NCI-H774 (cell line): ENCODE results near the gene RNU4-1.
"Not testable (repeated sequence)": the region's sequence is repeated elsewhere in the genome, so short reads cannot be mapped to it uniquely, and the experiment has no call there.

Experiments used
- DNase-seq: peaks from one replicate; lab custom pipeline; 2025; lab: John Stamatoyannopoulos, UW

Gene RNU4-1

DNA sequence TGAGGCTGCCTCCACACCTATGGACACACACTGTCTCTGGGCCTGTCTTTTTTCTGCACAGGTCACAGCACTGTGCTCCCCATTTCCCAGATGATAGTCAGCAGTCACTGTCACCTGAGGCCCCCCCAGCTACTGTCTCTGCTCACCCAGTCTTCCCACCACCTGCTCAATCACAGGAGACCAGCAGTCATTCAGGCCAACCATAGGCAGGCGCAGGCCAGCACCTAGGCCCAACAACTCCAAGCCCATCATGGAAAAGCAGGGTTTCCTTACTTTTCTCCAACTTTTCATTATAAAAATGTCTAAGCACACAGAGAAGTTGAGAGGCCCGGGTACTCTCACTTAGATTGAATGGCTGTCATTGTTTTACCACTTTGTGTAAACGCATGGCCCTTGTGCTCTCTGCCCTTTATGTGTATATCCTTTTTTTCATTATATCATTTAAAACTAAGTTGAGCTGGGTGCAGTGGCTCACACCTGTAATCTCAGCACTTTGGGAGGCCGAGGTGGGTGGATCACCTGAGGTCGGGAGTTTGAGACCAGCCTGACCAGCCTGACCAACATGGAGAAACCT is 34.6 kb downstream of the RNU4-1 start:
- no peak for DNase-seq

DNA sequence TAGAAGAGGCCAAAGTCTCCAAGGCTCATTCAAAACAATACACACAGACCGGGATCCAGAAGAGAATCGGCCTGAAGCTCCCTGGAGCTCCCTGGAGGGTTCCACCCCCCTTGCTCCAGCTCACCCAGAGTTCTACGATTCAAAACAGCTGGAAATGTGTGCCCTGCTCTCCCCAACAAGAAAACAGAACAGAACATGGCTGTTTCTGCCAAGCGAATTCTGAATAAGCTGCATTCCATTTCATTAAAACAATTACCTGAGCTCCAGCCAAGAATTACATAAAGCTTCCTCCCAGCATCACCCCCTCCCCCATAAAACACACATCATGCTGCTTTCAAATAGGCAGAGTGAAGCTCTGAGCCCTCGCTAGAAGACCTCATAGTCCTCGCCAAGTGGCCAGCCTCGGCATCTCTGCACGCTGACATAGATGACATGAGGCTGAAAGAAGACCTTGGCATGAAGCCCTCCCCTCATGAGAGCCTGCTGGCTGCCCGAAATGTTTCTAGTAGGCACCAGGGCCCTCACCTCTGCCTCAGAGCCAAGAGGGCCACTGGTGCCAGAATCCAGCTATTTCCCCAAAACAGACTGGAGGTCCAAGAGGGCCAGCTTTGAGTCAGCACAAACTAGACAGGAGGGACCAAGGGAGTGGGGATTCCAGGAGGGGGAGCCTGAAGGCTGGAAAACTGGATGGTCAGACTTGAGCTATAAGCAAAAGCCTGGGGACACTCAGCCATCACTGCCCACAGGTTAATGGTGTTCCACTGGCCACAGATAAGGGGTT is 35.8 kb downstream of the RNU4-1 start:
- no peak for DNase-seq

DNA sequence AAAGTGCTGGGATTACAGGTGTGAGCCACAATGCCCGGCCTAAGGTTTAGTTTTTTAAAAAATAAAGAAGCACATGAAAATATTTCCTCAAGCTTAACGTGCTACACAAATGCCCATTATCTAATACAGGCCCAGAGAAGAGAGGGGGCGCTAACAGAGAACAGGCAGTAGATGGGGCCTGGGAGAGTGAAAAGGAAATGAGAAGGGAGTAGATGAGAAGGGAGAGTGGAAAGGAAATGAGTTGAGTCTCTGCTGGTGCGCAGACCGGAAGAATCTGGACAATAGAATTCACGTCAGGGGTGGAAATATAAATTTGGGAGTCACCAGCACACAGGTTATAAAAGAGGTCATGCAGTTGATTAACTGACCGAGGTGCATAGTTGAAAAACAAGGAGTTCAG is 38.2 kb downstream of the RNU4-1 start:
- no peak for DNase-seq

DNA sequence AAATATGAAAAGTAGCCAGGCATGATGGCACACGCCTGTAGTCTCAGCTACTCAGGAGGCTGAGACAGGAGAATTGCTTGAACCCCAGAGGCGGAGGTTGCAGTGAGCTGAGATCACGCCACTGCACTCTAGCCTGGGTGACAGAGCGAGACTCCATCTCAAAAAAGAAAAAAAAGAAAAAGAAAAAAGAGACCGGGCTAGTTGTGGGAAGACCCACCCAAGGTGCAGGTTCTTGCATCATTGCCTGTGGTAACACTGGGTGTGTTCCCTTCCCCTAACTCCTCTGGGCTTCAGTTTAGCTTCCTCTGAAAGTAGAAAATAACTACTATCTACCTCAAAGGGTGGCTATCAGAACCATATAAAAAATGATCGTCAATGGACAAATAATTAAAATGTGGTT is 39.7 kb downstream of the RNU4-1 start:
- not testable (repeated sequence) for DNase-seq

DNA sequence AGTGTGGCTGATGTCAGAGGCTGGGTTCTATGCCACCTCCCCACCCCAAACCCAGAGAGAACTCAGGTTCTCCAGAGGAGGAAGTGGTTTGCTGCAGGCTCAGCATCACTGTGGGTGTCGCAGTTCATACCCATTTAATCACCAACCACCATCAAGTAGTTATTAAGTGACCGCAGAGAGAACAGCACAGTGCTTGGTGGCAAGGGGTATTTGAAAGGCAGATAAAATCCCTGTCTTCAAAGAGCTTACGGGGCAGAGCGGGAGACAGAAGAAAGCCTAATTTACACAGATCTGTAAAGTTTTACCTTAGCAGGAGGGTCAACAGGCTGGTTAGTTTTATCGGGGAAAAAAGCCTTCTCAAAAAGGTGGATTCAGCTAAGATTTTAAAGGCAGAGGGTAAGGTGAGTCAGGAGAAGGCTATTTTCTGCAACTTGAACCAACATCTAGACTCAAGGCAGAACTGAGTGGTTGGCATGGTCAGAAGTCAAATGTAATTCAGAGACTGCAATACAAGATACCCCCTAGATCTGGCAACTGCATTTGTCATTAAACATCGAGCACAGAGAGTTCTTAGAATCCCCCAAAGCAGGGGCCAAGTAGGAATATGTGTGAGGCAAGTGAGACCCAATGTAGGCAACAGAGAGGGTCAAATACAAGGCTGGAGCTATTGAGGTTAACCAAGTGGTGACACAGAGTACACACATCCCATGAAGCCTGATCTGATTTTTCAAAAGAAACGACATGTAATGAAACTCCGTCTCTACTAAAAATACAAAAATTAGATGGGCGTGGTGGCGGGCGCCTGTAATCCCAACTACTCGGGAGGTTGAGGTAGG is 40.7 kb downstream of the RNU4-1 start:
- DNase-seq = no peak

DNA sequence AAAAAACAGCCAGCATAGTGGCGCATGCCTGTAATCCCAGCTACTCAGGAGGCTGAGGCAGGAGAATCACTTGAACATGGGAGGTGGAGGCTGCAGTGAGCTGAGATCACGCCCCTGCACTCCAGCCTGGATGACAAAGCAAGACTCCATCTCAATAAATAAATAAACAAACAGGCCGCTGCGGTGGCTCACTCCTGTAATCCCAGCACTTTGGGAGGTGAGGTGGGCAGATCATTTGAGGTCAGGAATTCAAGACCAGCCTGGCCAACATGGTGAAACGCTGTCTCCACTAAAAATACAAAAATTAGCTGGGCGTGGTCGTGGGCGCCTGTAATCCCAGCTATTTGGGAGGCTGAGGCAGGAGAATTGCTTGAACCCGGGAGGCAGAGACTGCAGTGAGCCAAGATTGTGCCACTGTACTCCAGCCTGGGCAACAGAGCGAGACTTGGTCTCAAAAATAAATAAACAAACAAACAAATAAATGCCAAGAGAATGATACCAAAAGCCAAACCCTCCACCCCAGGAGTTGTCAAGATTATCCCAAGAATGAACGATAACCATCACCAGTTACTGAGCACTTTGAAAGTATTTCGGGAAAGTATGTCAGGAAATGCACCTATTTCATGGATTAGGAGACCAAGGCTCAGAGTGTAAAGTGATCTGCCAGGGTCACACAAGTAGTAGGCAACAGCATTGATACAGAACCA is 41.5 kb downstream of the RNU4-1 start:
- DNase-seq = not testable (repeated sequence)

DNA sequence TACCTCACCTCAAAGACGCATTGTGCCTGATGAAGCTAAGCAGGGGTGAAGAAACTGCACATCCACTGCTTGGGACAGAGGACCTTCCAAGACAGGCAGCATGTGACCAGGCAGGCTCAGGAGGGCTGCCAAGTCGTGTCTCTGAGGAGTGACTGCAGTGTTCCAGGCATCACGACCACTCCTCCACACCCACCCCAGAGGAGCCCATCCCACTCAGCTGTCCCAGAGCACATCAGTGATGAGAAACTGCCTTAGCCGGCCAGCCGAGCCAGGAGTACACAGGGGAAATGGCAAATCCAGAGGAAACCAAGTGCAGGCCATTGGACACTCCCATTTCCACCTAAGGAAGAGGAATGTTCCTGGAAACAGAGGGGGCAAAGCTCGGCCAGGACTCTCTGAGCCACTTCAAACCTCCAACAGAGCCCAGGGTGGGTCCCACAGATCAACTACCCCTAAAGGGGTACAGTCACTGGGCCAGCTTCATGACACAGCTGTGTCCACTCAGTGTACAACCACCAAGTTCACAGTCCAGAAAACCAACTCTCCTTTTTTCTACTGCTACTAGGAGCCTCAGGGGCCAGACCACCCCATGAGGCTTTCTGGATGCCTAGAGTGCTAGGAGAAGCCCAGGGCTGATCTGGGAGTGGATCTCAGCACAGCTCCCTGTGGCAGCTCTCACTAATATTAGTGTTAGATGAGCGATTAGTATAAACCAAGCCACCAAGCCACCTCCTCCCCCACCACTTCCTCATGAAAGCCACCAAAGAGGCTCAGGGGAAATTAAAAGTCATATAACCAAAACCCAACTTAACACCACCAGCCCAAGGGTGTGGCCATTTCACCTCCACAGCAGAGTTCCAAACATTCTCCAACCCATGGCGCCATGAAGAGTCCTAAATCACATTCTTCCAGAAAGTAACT is 42.9 kb downstream of the RNU4-1 start:
- no peak for DNase-seq

DNA sequence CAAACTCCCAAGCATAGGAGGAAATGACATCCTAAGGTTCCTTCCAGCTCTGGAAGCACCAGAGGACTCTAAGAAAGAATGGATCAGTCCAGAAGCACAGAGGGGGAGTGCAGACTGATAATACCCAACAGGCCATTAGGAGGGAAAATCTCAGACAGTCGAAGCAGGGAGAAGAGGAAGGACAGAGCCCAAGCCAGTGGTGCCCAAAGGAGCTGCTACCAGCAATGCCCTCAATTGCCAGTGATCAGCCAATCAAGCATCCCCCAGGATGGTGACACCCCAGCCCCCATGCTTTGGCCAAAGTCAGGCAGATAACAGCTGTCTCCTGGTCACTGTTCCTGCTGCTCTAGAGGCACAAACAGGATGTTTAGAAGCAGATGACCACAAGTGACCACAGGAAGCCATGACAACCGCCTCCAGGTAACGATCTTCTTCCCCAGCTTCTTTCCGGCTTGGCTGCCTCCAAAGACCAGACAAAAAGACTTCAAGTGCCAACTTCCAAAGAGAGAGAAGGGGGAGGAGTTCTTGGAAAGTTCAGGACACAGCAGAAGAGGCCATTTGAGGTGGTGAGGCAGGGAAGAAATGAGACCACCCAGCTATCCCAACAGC is 43.7 kb downstream of the RNU4-1 start:
- no peak for DNase-seq

DNA sequence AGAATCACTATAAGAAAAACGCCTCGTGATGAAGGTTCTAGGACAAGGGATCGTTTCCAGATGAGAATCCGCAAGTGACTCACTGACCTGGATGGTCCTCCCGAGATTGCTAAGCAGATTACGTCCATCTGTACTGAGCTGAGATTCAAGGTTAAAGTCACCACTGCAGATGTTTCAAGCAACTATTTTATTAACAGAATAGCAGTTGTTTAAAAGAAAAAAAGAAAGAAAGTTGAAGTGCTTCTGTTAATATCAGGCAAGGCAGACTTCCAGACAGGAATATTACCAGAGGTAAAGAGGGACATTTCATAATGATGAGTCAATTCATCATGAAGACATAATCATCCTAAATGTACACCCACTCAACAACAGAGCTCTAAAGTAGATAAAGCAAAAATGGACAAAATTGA is 45.4 kb downstream of the RNU4-1 start:
- no peak for DNase-seq

DNA sequence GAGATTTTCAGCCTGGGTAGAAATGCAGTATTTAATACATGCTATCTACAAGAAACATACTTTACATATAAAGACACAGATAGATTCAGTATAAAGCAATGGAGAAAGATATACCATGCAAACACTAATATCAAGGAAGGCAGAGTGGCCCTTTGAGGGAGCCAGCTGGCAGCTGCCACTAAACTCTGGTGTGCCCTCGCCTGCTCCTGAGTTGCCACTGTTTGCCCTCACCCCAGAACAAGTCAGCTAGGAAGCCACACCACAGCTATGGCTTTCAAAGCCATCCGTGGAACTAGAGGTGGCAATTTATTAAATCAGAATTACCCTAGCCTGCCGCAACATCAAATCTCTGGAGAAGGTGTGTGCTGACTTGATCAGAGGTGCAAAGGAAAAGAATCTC is 45.9 kb downstream of the RNU4-1 start:
- DNase-seq = no peak

DNA sequence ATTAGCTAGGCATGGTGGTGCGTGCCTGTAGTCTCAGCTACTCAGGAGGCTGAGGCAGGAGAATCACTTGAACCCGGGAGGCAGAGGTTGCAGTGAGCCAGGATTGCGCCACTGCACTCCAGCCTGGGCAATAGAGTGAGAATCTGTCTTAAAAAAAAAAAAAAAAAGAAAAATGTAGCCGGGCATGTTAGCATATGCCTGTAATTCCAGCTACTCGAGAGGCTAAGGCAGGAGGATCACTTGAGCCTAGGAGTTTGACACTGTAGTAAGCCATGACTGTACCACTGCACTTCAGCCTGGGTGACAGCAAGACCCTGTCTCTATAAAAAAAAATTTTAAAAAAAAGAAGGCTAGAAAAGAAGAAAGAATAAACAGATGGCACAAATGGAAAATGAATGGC is 46.3 kb downstream of the RNU4-1 start:
- DNase-seq = not testable (repeated sequence)
